GM23248 (cell line): ENCODE results near the gene TGIF1.

ENCODE experiments used
- EZH2 ChIP-seq: fragments of 200-600 bp; sonication (generic); IDR thresholded peaks from 2 replicates; pipeline ENCODE4 v1.6.1; 2018; ENCODE audit warnings: antibody characterized with exemption, mild to moderate bottlenecking; ENCODE audit not compliant: insufficient read depth, poor library complexity, severe bottlenecking
- EZH2phosphoT487 ChIP-seq: fragments of 200-600 bp; sonication (generic); IDR thresholded peaks from 2 replicates; pipeline ENCODE4 v1.6.1; 2018; ENCODE audit warnings: antibody characterized with exemption, moderate library complexity, mild to moderate bottlenecking, low read depth; ENCODE audit not compliant: insufficient read depth

GRCh38 chr18:3481696-3482210 is 31.8 kb downstream of the TGIF1 start:
- TF ChIP-seq EZH2 (no peak), EZH2phosphoT487 (no peak)
